Measurements from ENCODE around the gene MIA3. TPM values are rescaled to one million over a fixed set of nuclear protein-coding genes. Genes with fewer than 3 reads are reported as not detected.

The MIA3 gene
- total RNA-seq, 1 experiment from 2014 or later = 53.3 TPM

GRCh38 chr1:222706815-222707214 is 88.9 kb downstream of the MIA3 start:
- Histone ChIP-seq H3K27ac (no peak overlapping the region), H3K9me3 (replicated peaks) (no peaks in the 10 kb centered on the region), H3K4me1 (replicated peaks) (peaks cover 9% of the 10 kb centered on the region), H3K27me3 (replicated peaks) (no peaks in the 10 kb centered on the region), H3K4me3 (no peak overlapping the region), H3K36me3 (peaks cover 32% of the 10 kb centered on the region)
- no peak for DNase-seq (ENCODE audit: low read depth in 1 of 2, low spot score in 2 of 2)

- Histone ChIP-seq H3K27ac (no peak overlapping the region), H3K4me1 (replicated peaks) (peaks cover 9% of the 10 kb centered on the region), H3K9me3 (replicated peaks) (no peaks in the 10 kb centered on the region), H3K27me3 (replicated peaks) (no peaks in the 10 kb centered on the region), H3K4me3 (no peak overlapping the region), H3K36me3 (peaks cover 22% of the 10 kb centered on the region)
- no peak for DNase-seq (ENCODE audit: low read depth in 1 of 2, low spot score in 2 of 2)
Observed at GRCh38 chr1:222709700-222710153, 91.8 kb downstream of the MIA3 start.

- H3K27ac ChIP-seq = peak overlapping the region; percentile 97
- H3K4me3 ChIP-seq = peak overlapping the region; percentile 67
- H3K4me1 ChIP-seq (replicated peaks) = peaks cover 9% of the 10 kb centered on the region
- H3K9me3 ChIP-seq (replicated peaks) = no peaks in the 10 kb centered on the region
- peaks cover 35% of the 10 kb centered on the region for H3K36me3 ChIP-seq
- H3K27me3 ChIP-seq (replicated peaks) = no peaks in the 10 kb centered on the region
- peak; percentile 67 to 69 for DNase-seq (ENCODE audit: low read depth in 1 of 2, low spot score in 2 of 2)
Observed at GRCh38 chr1:222711319-222712252, 93.7 kb downstream of the MIA3 start.

GRCh38 chr1:222712253-222713090 is 94.6 kb downstream of the MIA3 start, which contains the start of the genes AIDA and BROX:
AIDA (minus strand) TSS chr1:222712491; CDS start chr1:222712317, 174 bp downstream.
BROX (plus strand) TSS chr1:222712564; CDS start chr1:222715700, 3,136 bp downstream.
- Histone ChIP-seq H3K27me3 (replicated peaks) (no peaks in the 10 kb centered on the region), H3K27ac (peak within 1 kb of the TSS; percentile 97), H3K9me3 (replicated peaks) (no peaks in the 10 kb centered on the region), H3K4me3 (peak within 1 kb of the TSS; percentile 67), H3K4me1 (replicated peaks) (peaks cover 9% of the 10 kb centered on the region), H3K36me3 (peaks cover 43% of the 10 kb centered on the region)
- peak; percentile 94 to 98 for DNase-seq (ENCODE audit: low read depth in 1 of 2, low spot score in 2 of 2)

DNA sequence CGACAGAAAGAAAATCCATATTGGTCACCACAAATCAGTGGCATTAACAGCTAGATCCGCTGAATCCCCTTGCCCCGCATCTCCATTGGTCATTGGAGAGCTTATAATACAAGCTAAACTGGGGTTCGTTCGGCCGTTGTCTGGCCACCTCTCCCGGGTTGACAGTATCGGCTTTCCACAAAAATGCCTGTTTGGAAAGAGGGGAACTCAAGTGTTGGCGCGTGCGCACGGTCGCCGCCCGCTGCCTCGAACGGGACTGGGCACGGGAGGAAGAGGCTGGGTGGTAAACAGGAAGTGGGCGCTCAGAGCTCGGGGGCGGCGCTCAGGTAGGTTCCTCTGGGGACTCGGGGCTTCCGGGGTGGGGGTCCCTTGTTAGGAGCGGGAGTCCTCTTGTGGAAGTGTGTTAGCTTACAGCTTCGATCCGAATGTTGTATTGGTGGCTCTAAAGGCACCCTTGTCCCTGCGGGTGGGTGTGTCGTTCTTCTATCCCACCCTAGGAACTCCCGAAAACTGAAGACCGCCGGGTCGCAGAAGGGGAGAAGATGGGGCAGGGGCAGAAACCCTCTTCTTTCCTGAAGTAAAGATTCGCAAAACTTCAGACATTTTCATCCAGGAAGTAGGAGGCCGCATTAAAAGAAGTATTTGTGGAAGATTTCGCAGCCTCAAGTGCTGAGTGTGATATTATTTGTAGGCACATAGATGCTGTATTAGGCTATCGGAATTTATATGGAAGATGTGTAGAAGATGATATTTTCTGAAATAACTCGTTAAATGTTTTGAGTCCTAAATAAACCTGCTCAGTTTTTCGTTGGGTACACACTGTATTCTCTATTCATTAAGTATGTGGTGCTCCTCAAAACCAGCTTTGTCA is 95.4 kb downstream of the MIA3 start:
- peak; percentile 93 for DNase-seq (ENCODE audit: low read depth in 1 of 2, low spot score in 2 of 2)
- peaks cover 48% of the 10 kb centered on the region for H3K36me3 ChIP-seq

DNA sequence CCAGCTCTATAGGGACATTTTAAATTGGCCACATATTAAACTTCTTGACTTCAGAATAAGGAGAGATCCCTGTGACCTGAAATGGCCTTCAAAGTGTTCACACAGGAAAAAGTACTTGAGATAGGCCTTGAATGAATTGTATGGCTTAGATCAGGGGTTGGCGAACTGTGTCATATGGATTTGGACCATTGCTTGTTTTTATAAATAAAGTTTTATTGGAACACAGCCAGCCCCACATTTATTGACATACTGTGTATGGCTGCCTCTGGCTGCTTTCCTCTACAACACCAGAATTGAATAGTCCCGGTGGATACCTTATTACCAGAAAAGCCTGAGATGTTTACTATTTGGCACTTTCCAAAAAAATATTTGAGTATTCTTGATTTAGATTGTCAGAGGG is 98.5 kb downstream of the MIA3 start:
- Histone ChIP-seq H3K27ac (no peak overlapping the region), H3K36me3 (peaks cover 64% of the 10 kb centered on the region), H3K4me1 (replicated peaks) (no peaks in the 10 kb centered on the region), H3K9me3 (replicated peaks) (no peaks in the 10 kb centered on the region), H3K4me3 (no peak overlapping the region), H3K27me3 (replicated peaks) (no peaks in the 10 kb centered on the region)
- no peak for DNase-seq (ENCODE audit: low read depth in 1 of 2, low spot score in 2 of 2)

More for the DNA sequence above, 95.4 kb downstream of the MIA3 start:
- H3K4me3 ChIP-seq = peak overlapping the region; percentile 67
- H3K27me3 ChIP-seq (replicated peaks) = no peaks in the 10 kb centered on the region
- H3K9me3 ChIP-seq (replicated peaks) = no peaks in the 10 kb centered on the region
- peaks cover 9% of the 10 kb centered on the region for H3K4me1 ChIP-seq (replicated peaks)
- peak overlapping the region; percentile 97 for H3K27ac ChIP-seq

Other genes starting within 250 kb of the MIA3 start
- gene HHIPL2, start 70.0 kb upstream of the MIA3 start, total RNA-seq (2014; rRNA removed; shearing (Covaris generic)) = 2.2 and 3.1 TPM in 2 replicates
- 5.8 and 10.8 TPM in 2 replicates for gene TAF1A, start 28.2 kb upstream of the MIA3 start, total RNA-seq (2014; rRNA removed; shearing (Covaris generic))
- gene AIDA, start 94.4 kb downstream of the MIA3 start, total RNA-seq (2014; rRNA removed; shearing (Covaris generic)) = 37.2 and 50.0 TPM in 2 replicates
- gene BROX, start 94.5 kb downstream of the MIA3 start, total RNA-seq (2014; rRNA removed; shearing (Covaris generic)) = 38.4 and 67.6 TPM in 2 replicates
- gene FAM177B, start 119.1 kb downstream of the MIA3 start, total RNA-seq (2014; rRNA removed; shearing (Covaris generic)) = not detected in 2 replicates
- 3.7 and 5.2 TPM in 2 replicates for gene DISP1, start 196.9 kb downstream of the MIA3 start, total RNA-seq (2014; rRNA removed; shearing (Covaris generic))

Data from SJSA1 (cell line).